Measurements from ENCODE around the gene CLDN34.

The CLDN34 gene

DNA sequence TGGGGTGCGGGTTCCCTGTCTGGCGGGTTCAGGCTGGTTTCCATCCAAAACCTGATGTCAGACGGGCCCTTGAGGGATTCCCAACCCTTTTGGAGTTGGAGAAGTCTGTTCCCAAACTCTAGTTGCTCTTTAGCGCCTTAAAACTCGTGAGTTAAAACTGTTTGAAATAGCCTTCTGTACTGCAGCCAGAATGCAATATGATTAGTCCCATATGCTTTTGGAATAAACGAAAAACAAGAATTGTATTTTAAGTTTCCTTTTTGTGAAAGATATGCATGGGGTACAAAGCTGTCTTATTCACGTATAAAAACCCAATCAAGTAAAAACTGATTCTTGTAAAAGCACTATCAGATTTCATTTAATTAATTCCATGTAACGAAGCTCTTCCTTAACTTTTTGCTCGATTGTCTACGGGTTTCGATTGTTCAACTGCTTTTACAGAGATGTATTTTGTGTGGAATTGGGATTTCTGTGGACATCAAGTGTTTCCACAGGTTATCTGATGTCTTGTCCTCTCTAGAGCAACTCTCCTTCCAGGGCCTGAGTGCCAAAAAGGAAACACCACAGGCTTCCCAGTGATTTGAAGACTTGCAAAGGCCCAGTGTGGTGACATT, 49.5 kb downstream of the CLDN34 start:
- DNase-seq (ENCODE audit: low spot score) = no peak

DNA sequence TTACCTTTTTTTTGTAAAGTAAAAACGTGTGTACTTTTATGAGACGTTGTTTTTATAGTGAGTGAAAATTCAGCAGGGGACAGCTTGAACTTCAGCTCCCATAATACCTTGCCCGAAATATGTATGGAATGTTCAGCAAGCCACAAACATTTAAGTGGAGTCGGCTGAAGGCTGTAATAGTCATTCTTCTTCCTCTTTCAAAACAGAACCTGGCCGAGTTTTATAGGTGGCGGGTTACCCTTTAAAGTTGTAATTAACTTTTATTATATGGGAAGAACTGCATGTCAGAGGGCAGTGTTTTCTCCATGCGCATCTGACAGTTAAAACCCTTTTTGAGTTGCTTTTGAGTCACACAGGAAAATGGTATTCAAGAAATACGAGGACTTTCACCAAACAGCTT, 50.7 kb downstream of the CLDN34 start:
- DNase-seq (ENCODE audit: low spot score) = peak; percentile 81
